ENCODE data around the gene POP4.
A peak's percentile ranks its signal among the peaks of the same experiment; 100 is the strongest.

The POP4 gene

GRCh38 chr19:29653398-29653797 is 47.3 kb downstream of the POP4 start:
- no peak overlapping the region for H3K4me3 ChIP-seq
- no peak overlapping the region for H3K27ac ChIP-seq

- Histone ChIP-seq H3K27ac (no peak overlapping the region), H3K4me3 (no peak overlapping the region)
Observed at GRCh38 chr19:29655648-29656335, 49.7 kb downstream of the POP4 start.

GRCh38 chr19:29658221-29658991 is 52.3 kb downstream of the POP4 start:
- no peak overlapping the region for H3K4me3 ChIP-seq
- no peak overlapping the region for H3K27ac ChIP-seq

GRCh38 chr19:29660835-29661234 is 54.8 kb downstream of the POP4 start:
- no peak overlapping the region for H3K4me3 ChIP-seq
- H3K27ac ChIP-seq = peak overlapping the region in 9 of 21 experiments; percentile 17 to 95 (median 88)

GRCh38 chr19:29662278-29662603 is 56.2 kb downstream of the POP4 start:
- no peak overlapping the region for H3K4me3 ChIP-seq

DNA sequence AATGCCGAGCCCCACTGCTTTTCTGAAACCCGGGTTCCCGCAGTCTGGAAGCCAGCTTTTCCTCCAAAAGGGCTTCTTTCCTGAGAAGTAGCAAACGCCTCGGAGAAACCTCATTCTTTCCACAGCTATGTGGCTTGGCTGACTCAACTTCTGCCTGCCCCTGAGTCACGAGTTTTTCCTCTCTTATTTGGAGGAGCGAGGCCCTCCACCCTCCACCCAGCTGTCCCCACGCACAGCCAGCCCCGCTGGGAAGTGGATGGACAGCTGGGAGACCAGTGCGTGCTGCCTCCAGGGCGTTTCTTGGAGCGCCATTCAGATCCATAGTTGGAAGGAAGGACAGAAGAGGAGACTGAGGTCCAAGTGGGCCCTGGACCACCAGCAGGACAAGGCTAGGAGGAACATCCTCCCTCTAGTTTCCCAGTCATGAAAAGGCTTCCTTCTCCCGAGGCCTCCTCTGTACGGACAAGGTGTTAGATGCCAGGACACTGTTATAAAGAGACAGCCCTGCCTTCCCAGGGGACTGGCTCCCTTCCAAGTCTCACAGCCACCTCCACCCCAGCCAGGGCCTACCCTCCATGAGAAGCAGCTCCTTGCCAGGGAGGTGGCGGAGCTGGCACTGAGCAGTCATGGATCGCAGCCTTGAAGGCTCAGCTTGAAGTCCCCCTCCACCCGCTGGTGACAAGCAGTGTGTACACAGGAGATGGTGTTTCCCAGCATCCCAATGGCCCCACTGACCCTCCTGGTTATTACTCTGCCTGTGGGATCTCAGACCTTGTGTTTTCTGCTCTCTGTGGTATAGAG is 56.7 kb downstream of the POP4 start:
- peak overlapping the region in 20 of 21 experiments; percentile 60 to 95 (median 86) for H3K27ac ChIP-seq
- peak overlapping the region in 1 of 7 experiments; percentile 10 for H3K4me3 ChIP-seq

More at GRCh38 chr19:29662278-29662603, 56.2 kb downstream of the POP4 start:
- H3K27ac ChIP-seq = peak overlapping the region in 20 of 21 experiments; percentile 47 to 95 (median 86)

- Histone ChIP-seq H3K4me3 (peak overlapping the region in 3 of 7 experiments; percentile 68 to 83 (median 79)), H3K27ac (peak overlapping the region in 20 of 21 experiments; percentile 60 to 95 (median 86))
Observed at GRCh38 chr19:29663861-29664752, 58.0 kb downstream of the POP4 start.

DNA sequence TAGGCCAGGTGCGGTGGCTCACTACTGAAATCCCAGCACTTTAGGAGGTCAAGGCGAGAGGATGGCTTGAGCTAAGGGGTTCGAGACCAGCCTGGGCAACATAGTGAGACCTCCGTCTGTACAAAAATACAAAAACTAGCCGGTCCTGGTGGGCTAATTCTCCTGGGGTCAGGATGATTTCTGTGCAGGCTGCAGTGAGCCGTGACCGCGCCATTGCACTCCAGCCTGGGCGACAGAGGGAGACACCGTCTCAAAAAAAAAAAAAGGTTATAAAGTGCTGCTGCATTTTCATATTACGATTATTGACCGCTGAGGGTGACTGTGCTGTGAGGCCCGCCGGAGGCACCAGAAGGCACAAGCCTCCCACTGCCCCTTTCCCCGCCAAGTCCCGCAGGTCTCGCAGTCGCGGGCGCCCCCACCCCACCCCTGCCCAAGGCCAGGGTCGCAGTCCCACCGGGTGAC is 58.7 kb downstream of the POP4 start:
- peak overlapping the region; percentile 53 to 86 (median 78) for H3K4me3 ChIP-seq
- H3K27ac ChIP-seq = peak overlapping the region in 20 of 21 experiments; percentile 73 to 95 (median 86)

DNA sequence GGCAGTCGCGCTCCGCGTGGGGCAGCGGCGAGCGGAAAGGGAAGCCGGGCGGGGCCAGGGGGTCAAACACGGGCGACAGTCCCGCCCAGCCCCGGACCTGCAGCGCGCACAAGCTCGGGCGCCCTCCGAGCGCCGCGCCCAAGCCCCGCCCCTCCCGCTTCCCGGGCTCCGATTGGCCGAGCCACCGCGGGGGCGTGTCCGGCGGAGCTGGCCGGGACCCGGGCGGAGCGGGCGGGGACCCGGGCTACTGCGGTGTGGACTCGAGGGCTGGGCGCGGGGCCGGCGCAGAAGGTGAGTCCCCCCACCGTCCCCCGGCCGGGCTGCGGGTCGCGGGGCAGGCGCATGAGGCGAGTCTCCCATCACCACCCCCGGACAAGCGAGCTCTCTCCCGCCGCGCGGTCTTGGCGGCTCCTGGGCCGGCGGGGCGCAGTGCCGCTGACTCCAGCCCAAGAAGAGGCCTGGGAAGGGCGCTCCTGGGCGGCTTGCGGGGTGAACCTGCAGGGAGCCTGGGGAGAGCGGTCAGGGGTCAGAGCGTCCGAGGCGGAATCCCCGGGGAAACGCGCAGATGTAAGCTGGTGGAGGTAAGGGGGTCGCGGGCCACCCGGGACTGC is 59.2 kb downstream of the POP4 start, which contains the start of gene PLEKHF1:
PLEKHF1 (plus strand) TSS at position 247 of the 611 bp plus-strand sequence. CDS start 8,379 bp downstream, outside the sequence.
- H3K4me3 ChIP-seq = peak within 1 kb of the TSS; percentile 53 to 86 (median 78)
- H3K27ac ChIP-seq = peak within 1 kb of the TSS; percentile 38 to 95 (median 86)

DNA sequence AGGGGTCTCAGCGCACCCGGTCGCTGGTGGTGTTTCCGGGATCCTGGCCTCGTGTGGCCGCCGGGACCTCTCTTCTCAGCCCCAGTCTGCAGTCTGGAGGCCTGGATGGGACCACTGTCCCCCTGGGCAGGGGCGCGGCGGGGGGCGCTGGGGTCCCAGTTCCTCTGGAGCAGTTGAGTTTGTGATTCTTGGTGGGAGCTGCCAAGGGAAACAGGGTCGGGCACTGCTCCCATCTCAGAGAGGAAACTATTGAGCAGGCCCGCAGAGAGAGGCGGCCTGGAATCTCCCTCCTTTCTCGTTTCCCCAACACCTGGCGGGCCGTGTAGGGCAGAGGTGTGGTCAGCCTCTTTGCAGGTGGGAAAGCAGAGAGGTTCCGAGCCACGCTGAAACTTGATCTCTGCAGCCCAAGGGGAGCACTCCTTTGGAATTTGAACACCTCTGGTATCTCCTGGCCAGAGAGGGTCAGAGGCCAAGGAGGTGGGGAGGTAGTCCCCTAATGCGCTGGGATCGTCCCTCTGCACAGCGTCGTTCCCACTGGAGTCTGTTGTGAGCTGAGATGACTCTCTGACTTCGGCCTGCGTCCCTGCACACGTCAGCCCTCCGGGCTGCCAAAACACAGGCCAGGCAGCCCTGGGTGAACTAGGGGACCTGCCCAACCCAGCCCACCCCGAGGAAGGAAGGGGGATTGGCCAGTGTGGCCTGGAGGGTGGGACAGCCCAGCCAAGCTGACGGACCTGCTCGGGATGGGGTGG is 59.9 kb downstream of the POP4 start:
- H3K27ac ChIP-seq = peak overlapping the region; percentile 38 to 95 (median 86)

More for the DNA sequence above, 59.9 kb downstream of the POP4 start:
- H3K4me3 ChIP-seq = peak overlapping the region; percentile 53 to 86 (median 78)
